ENCODE measurements around the gene RPL10A. TPM values are rescaled to one million over a fixed set of nuclear protein-coding genes. Genes with fewer than 3 reads are reported as not detected.
"Not testable (repeated sequence)": the region's sequence is repeated elsewhere in the genome, so short reads cannot be mapped to it uniquely, and the experiment has no call there.

The RPL10A gene
- total RNA-seq, 1 experiment from 2014 or later = 1,082 TPM

GRCh38 chr6:35516712-35517111 lies 48.5 kb downstream of the RPL10A start:
- intact Hi-C loops (cut with micrococcal nuclease; ENCODE audit: unreplicated experiment) = no loop called here
- H3K27ac Mint-ChIP-seq (ENCODE audit: unreplicated experiment) = no peak overlapping the region
- peaks cover 11% of the 10 kb centered on the region; the same call in 1 of the 2 replicates for H3K4me1 ChIP-seq
- ChIA-PET CTCF (no interaction called here), POLR2A (no interaction called here)
- no peak for DNase-seq
- no peaks in the 10 kb centered on the region for H3K27me3 Mint-ChIP-seq (ENCODE audit: insufficient read depth, unreplicated experiment)
- H3K9me3 Mint-ChIP-seq (ENCODE audit: unreplicated experiment) = no peaks in the 10 kb centered on the region
- no peaks in the 10 kb centered on the region for H3K27me3 ChIP-seq (replicated peaks; ENCODE audit: control insufficient read depth, insufficient read depth, low read length)
- BruUV-seq (replicated peaks) = no TSS peak
- H3K36me3 Mint-ChIP-seq (ENCODE audit: insufficient read depth, unreplicated experiment) = no peaks in the 10 kb centered on the region
- H3K4me3 ChIP-seq (ENCODE audit: low read depth, low read length) = no peak overlapping the region
- no peaks in the 10 kb centered on the region for H3K9me3 ChIP-seq
- H3K36me3 ChIP-seq (ENCODE audit: control insufficient read depth, insufficient read depth, low read length) = no peaks in the 10 kb centered on the region
- TF ChIP-seq, protein P1, sequence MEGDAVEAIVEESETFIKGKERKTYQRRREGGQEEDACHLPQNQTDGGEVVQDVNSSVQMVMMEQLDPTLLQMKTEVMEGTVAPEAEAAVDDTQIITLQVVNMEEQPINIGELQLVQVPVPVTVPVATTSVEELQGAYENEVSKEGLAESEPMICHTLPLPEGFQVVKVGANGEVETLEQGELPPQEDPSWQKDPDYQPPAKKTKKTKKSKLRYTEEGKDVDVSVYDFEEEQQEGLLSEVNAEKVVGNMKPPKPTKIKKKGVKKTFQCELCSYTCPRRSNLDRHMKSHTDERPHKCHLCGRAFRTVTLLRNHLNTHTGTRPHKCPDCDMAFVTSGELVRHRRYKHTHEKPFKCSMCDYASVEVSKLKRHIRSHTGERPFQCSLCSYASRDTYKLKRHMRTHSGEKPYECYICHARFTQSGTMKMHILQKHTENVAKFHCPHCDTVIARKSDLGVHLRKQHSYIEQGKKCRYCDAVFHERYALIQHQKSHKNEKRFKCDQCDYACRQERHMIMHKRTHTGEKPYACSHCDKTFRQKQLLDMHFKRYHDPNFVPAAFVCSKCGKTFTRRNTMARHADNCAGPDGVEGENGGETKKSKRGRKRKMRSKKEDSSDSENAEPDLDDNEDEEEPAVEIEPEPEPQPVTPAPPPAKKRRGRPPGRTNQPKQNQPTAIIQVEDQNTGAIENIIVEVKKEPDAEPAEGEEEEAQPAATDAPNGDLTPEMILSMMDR (IDR thresholded peaks at IDR 0.05; ENCODE audit: insufficient read depth in 1 of 2, low read depth in 1 of 2, low read length in 1 of 2, severe bottlenecking in 1 of 2, unreplicated experiment in 1 of 2) = no peak
- no peak overlapping the region for H3K4me3 Mint-ChIP-seq (ENCODE audit: unreplicated experiment)
- peaks cover 7% of the 10 kb centered on the region for H3K4me1 Mint-ChIP-seq (ENCODE audit: low read depth, unreplicated experiment)

DNA sequence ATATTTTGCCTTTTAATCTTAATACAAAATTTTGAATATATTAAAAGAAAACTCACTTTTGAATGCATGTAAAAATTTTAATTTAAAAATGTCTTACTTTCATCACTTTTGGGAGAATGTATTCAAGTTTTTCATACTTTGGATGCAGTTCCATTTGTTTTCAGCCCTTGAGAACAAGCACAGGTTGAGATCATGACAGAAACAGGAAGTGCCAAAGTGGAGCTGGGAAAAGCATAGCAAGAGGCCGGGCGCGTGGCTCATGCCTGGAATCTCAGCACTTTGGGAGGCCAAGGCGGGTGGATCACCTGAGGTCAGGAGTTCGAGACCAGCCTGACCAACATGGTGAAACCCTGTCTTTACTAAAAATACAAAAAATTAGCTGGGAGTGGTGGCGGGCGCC lies 49.8 kb downstream of the RPL10A start:
- H3K36me3 ChIP-seq (ENCODE audit: control insufficient read depth, insufficient read depth, low read length); H3K27ac Mint-ChIP-seq (ENCODE audit: unreplicated experiment); H3K9me3 ChIP-seq; intact Hi-C loops (cut with micrococcal nuclease; ENCODE audit: unreplicated experiment); H3K27me3 ChIP-seq (replicated peaks; ENCODE audit: control insufficient read depth, insufficient read depth, low read length); DNase-seq; H3K27me3 Mint-ChIP-seq (ENCODE audit: insufficient read depth, unreplicated experiment); H3K9me3 Mint-ChIP-seq (ENCODE audit: unreplicated experiment); H3K4me3 ChIP-seq (ENCODE audit: low read depth, low read length); H3K36me3 Mint-ChIP-seq (ENCODE audit: insufficient read depth, unreplicated experiment); H3K4me3 Mint-ChIP-seq (ENCODE audit: unreplicated experiment); BruUV-seq (replicated peaks); H3K4me1 Mint-ChIP-seq (ENCODE audit: low read depth, unreplicated experiment); POLR2A ChIA-PET: not testable (repeated sequence)
- peaks cover 11% of the 10 kb centered on the region; the same call in 1 of the 2 replicates for H3K4me1 ChIP-seq
- CTCF ChIA-PET = interaction anchor here (0.6 kb wide), 1 partner anchor 175 kb away, joined by 3 read pairs; no protein-coding TSS in a partner anchor

DNA sequence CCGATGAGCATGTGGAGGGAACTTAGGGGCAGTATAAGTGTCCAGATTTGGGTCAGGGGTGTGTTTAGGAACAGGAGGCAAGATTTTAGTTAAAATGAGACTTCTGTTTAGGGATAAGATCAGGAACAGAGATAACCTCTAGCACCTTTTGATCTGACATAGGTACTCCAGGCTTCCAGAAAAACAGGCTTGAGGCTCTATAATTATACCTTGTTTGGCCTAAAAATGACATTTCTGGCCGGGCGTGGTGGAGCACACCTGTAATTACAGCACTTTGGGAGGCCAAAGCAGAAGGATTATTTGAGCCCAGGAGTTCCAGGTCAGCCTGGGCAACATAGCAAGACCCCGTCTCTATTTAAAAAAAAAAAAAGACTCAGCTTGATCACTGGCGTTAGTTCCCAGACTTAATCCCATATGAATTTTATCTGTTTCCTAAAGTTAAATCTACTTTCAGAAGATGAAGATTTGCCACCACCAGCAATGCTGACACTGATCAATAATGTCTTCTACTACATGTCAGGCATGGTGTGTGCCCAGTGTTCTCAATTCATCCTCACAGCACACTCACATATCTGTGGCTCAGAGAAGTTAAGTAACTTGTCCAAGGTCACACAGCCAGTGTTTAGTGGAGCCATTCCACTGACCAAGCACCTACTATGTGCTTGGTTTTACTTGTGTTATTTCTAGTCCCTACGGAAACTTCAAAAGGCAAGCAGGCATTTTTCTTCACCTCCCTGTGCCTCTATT lies 50.5 kb downstream of the RPL10A start:
- Histone ChIP-seq H3K9me3 (no peaks in the 10 kb centered on the region), H3K4me3 (ENCODE audit: low read depth, low read length) (no peak overlapping the region), H3K36me3 (ENCODE audit: control insufficient read depth, insufficient read depth, low read length) (no peaks in the 10 kb centered on the region), H3K4me1 (peaks cover 11% of the 10 kb centered on the region; the same call in 1 of the 2 replicates), H3K27me3 (replicated peaks; ENCODE audit: control insufficient read depth, insufficient read depth, low read length) (no peaks in the 10 kb centered on the region)
- H3K36me3 Mint-ChIP-seq (ENCODE audit: insufficient read depth, unreplicated experiment) = no peaks in the 10 kb centered on the region
- no peaks in the 10 kb centered on the region for H3K9me3 Mint-ChIP-seq (ENCODE audit: unreplicated experiment)
- BruUV-seq (replicated peaks) = no TSS peak
- CTCF ChIA-PET = interaction anchor here (1.5 kb wide), 1 partner anchor 218 kb away, joined by 4 read pairs; the partner anchor contains the start of gene ARMC12
- no peaks in the 10 kb centered on the region for H3K27me3 Mint-ChIP-seq (ENCODE audit: insufficient read depth, unreplicated experiment)
- no peak overlapping the region for H3K27ac Mint-ChIP-seq (ENCODE audit: unreplicated experiment)
- POLR2A ChIA-PET = interaction anchor here (0.6 kb wide), 1 partner anchor 41 kb away, joined by 3 read pairs; no protein-coding TSS in a partner anchor
- H3K4me1 Mint-ChIP-seq (ENCODE audit: low read depth, unreplicated experiment) = peaks cover 7% of the 10 kb centered on the region
- TF ChIP-seq, protein P1 (IDR thresholded peaks at IDR 0.05; ENCODE audit: insufficient read depth in 1 of 2, low read depth in 1 of 2, low read length in 1 of 2, severe bottlenecking in 1 of 2, unreplicated experiment in 1 of 2) = no peak
- no peak for DNase-seq
- H3K4me3 Mint-ChIP-seq (ENCODE audit: unreplicated experiment) = no peak overlapping the region
- intact Hi-C loops (cut with micrococcal nuclease; ENCODE audit: unreplicated experiment) = no loop called here

Data from Caco-2 (cell line).